Measurements from ENCODE around the gene THTPA.

DNA sequence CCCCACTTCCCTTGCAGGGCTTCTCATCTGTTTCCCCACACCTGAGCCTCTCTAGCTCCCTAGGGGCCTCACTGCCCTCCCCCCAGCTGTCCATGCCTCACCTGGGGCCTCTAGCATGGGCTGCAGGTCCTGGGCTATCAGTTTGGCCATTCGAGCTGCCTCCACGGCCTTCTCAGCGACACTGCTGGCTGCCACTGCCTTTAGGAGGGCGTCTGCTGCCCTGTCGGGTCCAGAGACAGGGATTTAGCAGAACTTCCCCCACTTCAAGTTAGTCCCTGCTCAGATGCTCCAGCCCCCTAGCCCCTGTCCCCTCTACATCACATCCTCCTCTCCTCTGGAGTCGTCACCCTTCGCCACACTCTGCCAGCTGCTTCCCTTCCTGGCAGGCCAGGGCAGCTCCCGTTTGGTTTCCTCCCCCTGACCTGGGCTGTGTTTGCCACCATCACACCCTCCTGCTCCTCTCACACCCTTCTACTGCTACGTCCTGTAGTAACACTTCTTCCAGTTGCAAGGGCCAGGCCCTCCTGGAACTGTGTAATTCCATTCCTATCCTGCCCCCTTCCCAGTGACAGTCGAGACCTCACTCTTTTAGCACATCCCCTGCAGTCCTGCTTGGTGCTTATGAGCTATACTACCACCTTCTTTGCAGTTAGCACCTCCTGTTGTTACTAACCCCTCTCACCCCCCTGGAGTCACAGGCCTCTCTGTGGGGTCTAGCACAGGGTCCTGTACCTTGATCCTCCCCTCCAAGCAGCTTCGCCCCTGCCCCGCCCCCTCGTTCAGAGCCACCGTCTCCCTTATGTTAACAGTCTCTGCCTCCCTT, 15.8 kb downstream of the THTPA start:
- TF ChIP-seq, protein P1, sequence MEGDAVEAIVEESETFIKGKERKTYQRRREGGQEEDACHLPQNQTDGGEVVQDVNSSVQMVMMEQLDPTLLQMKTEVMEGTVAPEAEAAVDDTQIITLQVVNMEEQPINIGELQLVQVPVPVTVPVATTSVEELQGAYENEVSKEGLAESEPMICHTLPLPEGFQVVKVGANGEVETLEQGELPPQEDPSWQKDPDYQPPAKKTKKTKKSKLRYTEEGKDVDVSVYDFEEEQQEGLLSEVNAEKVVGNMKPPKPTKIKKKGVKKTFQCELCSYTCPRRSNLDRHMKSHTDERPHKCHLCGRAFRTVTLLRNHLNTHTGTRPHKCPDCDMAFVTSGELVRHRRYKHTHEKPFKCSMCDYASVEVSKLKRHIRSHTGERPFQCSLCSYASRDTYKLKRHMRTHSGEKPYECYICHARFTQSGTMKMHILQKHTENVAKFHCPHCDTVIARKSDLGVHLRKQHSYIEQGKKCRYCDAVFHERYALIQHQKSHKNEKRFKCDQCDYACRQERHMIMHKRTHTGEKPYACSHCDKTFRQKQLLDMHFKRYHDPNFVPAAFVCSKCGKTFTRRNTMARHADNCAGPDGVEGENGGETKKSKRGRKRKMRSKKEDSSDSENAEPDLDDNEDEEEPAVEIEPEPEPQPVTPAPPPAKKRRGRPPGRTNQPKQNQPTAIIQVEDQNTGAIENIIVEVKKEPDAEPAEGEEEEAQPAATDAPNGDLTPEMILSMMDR (IDR thresholded peaks at IDR 0.05 in 8 of 11, conservative IDR thresholded peaks at IDR 0.05 in 3 of 11), result no peak
- TF ChIP-seq POLR2A (IDR thresholded peaks at IDR 0.05), result no peak

All from spleen (tissue), 7 donors.